WTC11 (cell line): Measurements from ENCODE around the gene RAB11B. TPM values are rescaled to one million over a fixed set of nuclear protein-coding genes. Genes with fewer than 3 reads are reported as not detected.

Experiments
- ATAC-seq: fragments of 200-7000 bp; cut with Tn5 transposase; 2 replicates; pipeline ENCODE4 v1.10.0; 2021; ENCODE audit warnings: mild to moderate bottlenecking, moderate library complexity
- CTCF ChIA-PET: fragments of 300-600 bp; sonication (Branson Sonifier 250); formaldehyde crosslinking; loops from one replicate; lab custom pipeline; 2021; ENCODE audit warnings: antibody characterized with exemption; lab: Charles Lee
- POLR2A ChIA-PET: fragments of 350-600 bp; sonication (Branson Sonifier 250); formaldehyde crosslinking; loops from one replicate; lab custom pipeline; 2021; ENCODE audit warnings: antibody characterized with exemption; lab: Charles Lee
- DNase-seq: peaks from one replicate; pipeline ENCODE4 v3.0.0; 2021; ENCODE audit warnings: low spot score
- H3K27ac Mint-ChIP-seq: 2 replicates; pipeline ENCODE4 v1.8.0; 2021; ENCODE audit warnings: mixed read lengths
- H3K27me3 Mint-ChIP-seq: 2 replicates; pipeline ENCODE4 v1.8.0; 2021; ENCODE audit warnings: low read depth, mild to moderate bottlenecking, moderate library complexity, mixed read lengths
- H3K36me3 Mint-ChIP-seq: 2 replicates; pipeline ENCODE4 v1.8.0; 2021; ENCODE audit warnings: mixed read lengths
- H3K4me1 Mint-ChIP-seq: 2 replicates; pipeline ENCODE4 v1.8.0; 2022; ENCODE audit warnings: mixed read lengths
- H3K4me3 Mint-ChIP-seq: 2 replicates; pipeline ENCODE4 v1.8.0; 2021; ENCODE audit warnings: mild to moderate bottlenecking, moderate library complexity, mixed read lengths
- H3K9me3 Mint-ChIP-seq: 2 replicates; pipeline ENCODE4 v1.8.0; 2021; ENCODE audit warnings: mixed read lengths
- CREM ChIP-seq: sonication (generic); formaldehyde crosslinking; IDR thresholded peaks from 2 replicates; pipeline ENCODE4 v1.8.1; 2022; ENCODE audit warnings: mild to moderate bottlenecking, missing genetic modification reagents, moderate library complexity
- FOXJ3 ChIP-seq: sonication (generic); formaldehyde crosslinking; IDR thresholded peaks from 2 replicates; pipeline ENCODE4 v1.9.0; 2021; ENCODE audit warnings: missing genetic modification reagents, mild to moderate bottlenecking, borderline replicate concordance
- KAT7 ChIP-seq: sonication (generic); formaldehyde crosslinking; IDR thresholded peaks from 2 replicates; pipeline ENCODE4 v1.8.1; 2023; ENCODE audit warnings: missing genetic modification reagents, mild to moderate bottlenecking, borderline replicate concordance
- MXD4 ChIP-seq: fragments of 250-450 bp; sonication (Bioruptor Pico); IDR thresholded peaks from 2 replicates; pipeline ENCODE4 v1.8.0; 2021; ENCODE audit warnings: mild to moderate bottlenecking, moderate library complexity, borderline replicate concordance
- NFE2L1 ChIP-seq: sonication (generic); formaldehyde crosslinking; IDR thresholded peaks from 2 replicates; pipeline ENCODE4 v1.8.1; 2023; ENCODE audit warnings: missing genetic modification reagents
- OVOL2 ChIP-seq: fragments of 250-450 bp; sonication (Bioruptor Pico); IDR thresholded peaks from 2 replicates; pipeline ENCODE4 v1.9.0; 2021; ENCODE audit warnings: mild to moderate bottlenecking, borderline replicate concordance
- PRRX2 ChIP-seq: fragments of 250-450 bp; sonication (Bioruptor Pico); IDR thresholded peaks from 2 replicates; pipeline ENCODE4 v1.8.0; 2021; ENCODE audit warnings: mild to moderate bottlenecking
- RORB ChIP-seq: fragments of 250-450 bp; sonication (Bioruptor Pico); IDR thresholded peaks from 2 replicates; pipeline ENCODE4 v1.9.0; 2021; ENCODE audit warnings: mild to moderate bottlenecking
- SP1 ChIP-seq: sonication (generic); formaldehyde crosslinking; conservative IDR thresholded peaks from 2 replicates; pipeline ENCODE4 v1.8.1; 2022; ENCODE audit warnings: missing genetic modification reagents
- TCF7 ChIP-seq: sonication (generic); formaldehyde crosslinking; IDR thresholded peaks from 2 replicates; pipeline ENCODE4 v1.8.0; 2022; ENCODE audit warnings: mild to moderate bottlenecking, low read depth, missing genetic modification reagents, moderate library complexity
- ZNF317 ChIP-seq: sonication (generic); formaldehyde crosslinking; IDR thresholded peaks from 2 replicates; pipeline ENCODE4 v1.8.1; 2023; ENCODE audit warnings: low read depth, mild to moderate bottlenecking, moderate library complexity, missing genetic modification reagents, borderline replicate concordance
- ZNF671 ChIP-seq: fragments of 250-450 bp; sonication (Bioruptor Pico); IDR thresholded peaks from 2 replicates; pipeline ENCODE4 v1.8.0; 2021; ENCODE audit warnings: mild to moderate bottlenecking
- total RNA-seq: library from RNA; stranded (reverse); gene quantifications from 3 replicates; pipeline ENCODE4 v1.2.3, GENCODE V29; 2021
- TF ChIP-seq, protein P1 (sequence below): sonication (generic); formaldehyde crosslinking; IDR thresholded peaks from 2 replicates; pipeline ENCODE4 v1.8.0; 2023; ENCODE audit warnings: missing genetic modification reagents
- TF ChIP-seq, protein P2 (sequence below): sonication (generic); formaldehyde crosslinking; IDR thresholded peaks from 2 replicates; pipeline ENCODE4 v1.8.1; 2022; ENCODE audit warnings: mild to moderate bottlenecking, missing genetic modification reagents, moderate library complexity, borderline replicate concordance
- TF ChIP-seq, protein P3 (sequence below): sonication (generic); formaldehyde crosslinking; IDR thresholded peaks from 2 replicates; pipeline ENCODE4 v1.8.1; 2022; ENCODE audit warnings: low read depth, mild to moderate bottlenecking, moderate library complexity, missing genetic modification reagents, borderline replicate concordance
- TF ChIP-seq, protein P4 (sequence below): sonication (generic); formaldehyde crosslinking; IDR thresholded peaks from 2 replicates; pipeline ENCODE4 v1.8.1; 2023; ENCODE audit warnings: mild to moderate bottlenecking, missing genetic modification reagents, moderate library complexity
- TF ChIP-seq, protein P5 (sequence below): sonication (generic); formaldehyde crosslinking; IDR thresholded peaks from 2 replicates; pipeline ENCODE4 v1.8.0; 2022; ENCODE audit warnings: mild to moderate bottlenecking, missing genetic modification reagents
- TF ChIP-seq, protein P6 (sequence below): sonication (generic); formaldehyde crosslinking; conservative IDR thresholded peaks from 2 replicates; pipeline ENCODE4 v1.8.1; 2023; ENCODE audit warnings: mild to moderate bottlenecking, low read depth, missing genetic modification reagents, moderate library complexity
- TF ChIP-seq, protein P7 (sequence below): sonication (generic); formaldehyde crosslinking; IDR thresholded peaks from 2 replicates; pipeline ENCODE4 v1.8.1; 2023; ENCODE audit warnings: mild to moderate bottlenecking, missing genetic modification reagents, borderline replicate concordance

The RAB11B gene
- total RNA-seq, 1 experiment from 2014 or later: 108 TPM

DNA sequence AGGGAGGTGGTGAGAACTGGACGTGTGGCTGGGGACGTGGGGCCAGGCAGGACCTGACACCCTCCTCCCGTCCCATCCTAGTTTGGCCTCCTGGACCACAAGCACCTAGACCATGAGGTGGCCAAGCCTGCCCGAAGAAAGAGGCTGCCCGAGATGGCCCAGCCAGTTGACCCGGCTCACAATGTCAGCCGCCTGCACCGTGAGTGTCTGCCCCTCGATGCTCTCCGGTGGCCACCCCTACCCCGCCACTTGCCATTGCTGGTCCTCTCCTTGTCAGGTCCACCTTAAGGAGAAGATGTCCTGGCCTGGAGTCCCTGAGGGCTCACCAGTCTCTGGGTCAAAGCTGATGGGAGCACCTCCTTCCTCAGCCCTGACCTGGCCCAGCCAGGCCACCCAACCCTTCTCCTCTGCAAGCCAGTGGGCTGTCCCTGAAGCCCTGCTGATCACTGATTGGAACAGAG, 24.0 kb upstream of the RAB11B start:
- ChIA-PET CTCF (interaction anchor here (0.6 to 3.0 kb wide), 5 partner anchors 12 to 57 kb away, joined by 3 to 20 read pairs (median 5); partner anchors contain the start of gene MARCHF2), POLR2A (interaction anchor here (0.5 to 2.7 kb wide), 3 partner anchors 25 to 1522 kb away, joined by 3 to 12 read pairs (median 3); partner anchors contain the start of gene RAB11B)
- no peak overlapping the region for H3K27ac Mint-ChIP-seq
- peaks cover 66% of the 10 kb centered on the region for H3K27me3 Mint-ChIP-seq
- H3K4me3 Mint-ChIP-seq: no peak overlapping the region
- H3K9me3 Mint-ChIP-seq: no peaks in the 10 kb centered on the region
- DNase-seq (no peak), ATAC-seq (no peak)
- no peaks in the 10 kb centered on the region for H3K36me3 Mint-ChIP-seq
- peaks cover 24% of the 10 kb centered on the region for H3K4me1 Mint-ChIP-seq
- TF ChIP-seq, protein P1, sequence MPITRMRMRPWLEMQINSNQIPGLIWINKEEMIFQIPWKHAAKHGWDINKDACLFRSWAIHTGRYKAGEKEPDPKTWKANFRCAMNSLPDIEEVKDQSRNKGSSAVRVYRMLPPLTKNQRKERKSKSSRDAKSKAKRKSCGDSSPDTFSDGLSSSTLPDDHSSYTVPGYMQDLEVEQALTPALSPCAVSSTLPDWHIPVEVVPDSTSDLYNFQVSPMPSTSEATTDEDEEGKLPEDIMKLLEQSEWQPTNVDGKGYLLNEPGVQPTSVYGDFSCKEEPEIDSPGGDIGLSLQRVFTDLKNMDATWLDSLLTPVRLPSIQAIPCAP (CRISPR knock-in tag): no peak
- TF ChIP-seq KAT7 (CRISPR knock-in tag) (no peak), RORB (CRISPR knock-in tag) (no peak), MXD4 (CRISPR knock-in tag) (no peak), TCF7 (CRISPR knock-in tag) (no peak), CREM (CRISPR knock-in tag) (no peak), ZNF671 (CRISPR knock-in tag) (no peak), SP1 (no peak), PRRX2 (no peak), ZNF317 (CRISPR knock-in tag) (no peak), FOXJ3 (CRISPR knock-in tag) (no peak), OVOL2 (CRISPR knock-in tag) (no peak), NFE2L1 (CRISPR knock-in tag) (no peak)
- TF ChIP-seq, protein P2, sequence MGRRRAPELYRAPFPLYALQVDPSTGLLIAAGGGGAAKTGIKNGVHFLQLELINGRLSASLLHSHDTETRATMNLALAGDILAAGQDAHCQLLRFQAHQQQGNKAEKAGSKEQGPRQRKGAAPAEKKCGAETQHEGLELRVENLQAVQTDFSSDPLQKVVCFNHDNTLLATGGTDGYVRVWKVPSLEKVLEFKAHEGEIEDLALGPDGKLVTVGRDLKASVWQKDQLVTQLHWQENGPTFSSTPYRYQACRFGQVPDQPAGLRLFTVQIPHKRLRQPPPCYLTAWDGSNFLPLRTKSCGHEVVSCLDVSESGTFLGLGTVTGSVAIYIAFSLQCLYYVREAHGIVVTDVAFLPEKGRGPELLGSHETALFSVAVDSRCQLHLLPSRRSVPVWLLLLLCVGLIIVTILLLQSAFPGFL (CRISPR knock-in tag): no peak
- TF ChIP-seq, protein P3, sequence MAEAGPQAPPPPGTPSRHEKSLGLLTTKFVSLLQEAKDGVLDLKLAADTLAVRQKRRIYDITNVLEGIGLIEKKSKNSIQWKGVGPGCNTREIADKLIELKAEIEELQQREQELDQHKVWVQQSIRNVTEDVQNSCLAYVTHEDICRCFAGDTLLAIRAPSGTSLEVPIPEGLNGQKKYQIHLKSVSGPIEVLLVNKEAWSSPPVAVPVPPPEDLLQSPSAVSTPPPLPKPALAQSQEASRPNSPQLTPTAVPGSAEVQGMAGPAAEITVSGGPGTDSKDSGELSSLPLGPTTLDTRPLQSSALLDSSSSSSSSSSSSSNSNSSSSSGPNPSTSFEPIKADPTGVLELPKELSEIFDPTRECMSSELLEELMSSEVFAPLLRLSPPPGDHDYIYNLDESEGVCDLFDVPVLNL (CRISPR knock-in tag): no peak
- TF ChIP-seq, protein P4, sequence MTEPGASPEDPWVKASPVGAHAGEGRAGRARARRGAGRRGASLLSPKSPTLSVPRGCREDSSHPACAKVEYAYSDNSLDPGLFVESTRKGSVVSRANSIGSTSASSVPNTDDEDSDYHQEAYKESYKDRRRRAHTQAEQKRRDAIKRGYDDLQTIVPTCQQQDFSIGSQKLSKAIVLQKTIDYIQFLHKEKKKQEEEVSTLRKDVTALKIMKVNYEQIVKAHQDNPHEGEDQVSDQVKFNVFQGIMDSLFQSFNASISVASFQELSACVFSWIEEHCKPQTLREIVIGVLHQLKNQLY: no peak
- TF ChIP-seq, protein P5, sequence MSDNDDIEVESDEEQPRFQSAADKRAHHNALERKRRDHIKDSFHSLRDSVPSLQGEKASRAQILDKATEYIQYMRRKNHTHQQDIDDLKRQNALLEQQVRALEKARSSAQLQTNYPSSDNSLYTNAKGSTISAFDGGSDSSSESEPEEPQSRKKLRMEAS (CRISPR knock-in tag): no peak
- TF ChIP-seq, protein P6, sequence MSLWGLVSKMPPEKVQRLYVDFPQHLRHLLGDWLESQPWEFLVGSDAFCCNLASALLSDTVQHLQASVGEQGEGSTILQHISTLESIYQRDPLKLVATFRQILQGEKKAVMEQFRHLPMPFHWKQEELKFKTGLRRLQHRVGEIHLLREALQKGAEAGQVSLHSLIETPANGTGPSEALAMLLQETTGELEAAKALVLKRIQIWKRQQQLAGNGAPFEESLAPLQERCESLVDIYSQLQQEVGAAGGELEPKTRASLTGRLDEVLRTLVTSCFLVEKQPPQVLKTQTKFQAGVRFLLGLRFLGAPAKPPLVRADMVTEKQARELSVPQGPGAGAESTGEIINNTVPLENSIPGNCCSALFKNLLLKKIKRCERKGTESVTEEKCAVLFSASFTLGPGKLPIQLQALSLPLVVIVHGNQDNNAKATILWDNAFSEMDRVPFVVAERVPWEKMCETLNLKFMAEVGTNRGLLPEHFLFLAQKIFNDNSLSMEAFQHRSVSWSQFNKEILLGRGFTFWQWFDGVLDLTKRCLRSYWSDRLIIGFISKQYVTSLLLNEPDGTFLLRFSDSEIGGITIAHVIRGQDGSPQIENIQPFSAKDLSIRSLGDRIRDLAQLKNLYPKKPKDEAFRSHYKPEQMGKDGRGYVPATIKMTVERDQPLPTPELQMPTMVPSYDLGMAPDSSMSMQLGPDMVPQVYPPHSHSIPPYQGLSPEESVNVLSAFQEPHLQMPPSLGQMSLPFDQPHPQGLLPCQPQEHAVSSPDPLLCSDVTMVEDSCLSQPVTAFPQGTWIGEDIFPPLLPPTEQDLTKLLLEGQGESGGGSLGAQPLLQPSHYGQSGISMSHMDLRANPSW (CRISPR knock-in tag): no peak
- TF ChIP-seq, protein P7, sequence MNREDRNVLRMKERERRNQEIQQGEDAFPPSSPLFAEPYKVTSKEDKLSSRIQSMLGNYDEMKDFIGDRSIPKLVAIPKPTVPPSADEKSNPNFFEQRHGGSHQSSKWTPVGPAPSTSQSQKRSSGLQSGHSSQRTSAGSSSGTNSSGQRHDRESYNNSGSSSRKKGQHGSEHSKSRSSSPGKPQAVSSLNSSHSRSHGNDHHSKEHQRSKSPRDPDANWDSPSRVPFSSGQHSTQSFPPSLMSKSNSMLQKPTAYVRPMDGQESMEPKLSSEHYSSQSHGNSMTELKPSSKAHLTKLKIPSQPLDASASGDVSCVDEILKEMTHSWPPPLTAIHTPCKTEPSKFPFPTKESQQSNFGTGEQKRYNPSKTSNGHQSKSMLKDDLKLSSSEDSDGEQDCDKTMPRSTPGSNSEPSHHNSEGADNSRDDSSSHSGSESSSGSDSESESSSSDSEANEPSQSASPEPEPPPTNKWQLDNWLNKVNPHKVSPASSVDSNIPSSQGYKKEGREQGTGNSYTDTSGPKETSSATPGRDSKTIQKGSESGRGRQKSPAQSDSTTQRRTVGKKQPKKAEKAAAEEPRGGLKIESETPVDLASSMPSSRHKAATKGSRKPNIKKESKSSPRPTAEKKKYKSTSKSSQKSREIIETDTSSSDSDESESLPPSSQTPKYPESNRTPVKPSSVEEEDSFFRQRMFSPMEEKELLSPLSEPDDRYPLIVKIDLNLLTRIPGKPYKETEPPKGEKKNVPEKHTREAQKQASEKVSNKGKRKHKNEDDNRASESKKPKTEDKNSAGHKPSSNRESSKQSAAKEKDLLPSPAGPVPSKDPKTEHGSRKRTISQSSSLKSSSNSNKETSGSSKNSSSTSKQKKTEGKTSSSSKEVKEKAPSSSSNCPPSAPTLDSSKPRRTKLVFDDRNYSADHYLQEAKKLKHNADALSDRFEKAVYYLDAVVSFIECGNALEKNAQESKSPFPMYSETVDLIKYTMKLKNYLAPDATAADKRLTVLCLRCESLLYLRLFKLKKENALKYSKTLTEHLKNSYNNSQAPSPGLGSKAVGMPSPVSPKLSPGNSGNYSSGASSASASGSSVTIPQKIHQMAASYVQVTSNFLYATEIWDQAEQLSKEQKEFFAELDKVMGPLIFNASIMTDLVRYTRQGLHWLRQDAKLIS (CRISPR knock-in tag): no peak
- TF ChIP-seq, all 79 proteins: peak for 0
